ENCODE data around the gene C9orf43.

Gene C9orf43

GRCh38 chr9:113456235-113456634 is 45.7 kb downstream of the C9orf43 start:
- no peak overlapping the region for H3K27ac ChIP-seq (ENCODE audit: low read depth, low read length)
- H3K9ac ChIP-seq (ENCODE audit: low read depth, low read length) = no peak overlapping the region
- H3K9me3 ChIP-seq (ENCODE audit: insufficient read depth, low read depth, low read length) = no peaks in the 10 kb centered on the region
- WGBS = 88% methylated on average over 2 of the region's 2 CpGs
- peaks cover 18% of the 10 kb centered on the region for H3K4me1 ChIP-seq (ENCODE audit: insufficient read depth, low read length)
- no peaks in the 10 kb centered on the region for H3K36me3 ChIP-seq (ENCODE audit: insufficient read depth, low read length)
- no peaks in the 10 kb centered on the region for H3K27me3 ChIP-seq (ENCODE audit: insufficient read depth, low read length)
- H3K4me3 ChIP-seq (ENCODE audit: low read length) = no peak overlapping the region

GRCh38 chr9:113461285-113461684 is 50.7 kb downstream of the C9orf43 start:
- Histone ChIP-seq H3K27ac (ENCODE audit: low read depth, low read length) (no peak overlapping the region), H3K9ac (ENCODE audit: low read depth, low read length) (no peak overlapping the region), H3K4me3 (ENCODE audit: low read length) (no peak overlapping the region), H3K9me3 (ENCODE audit: insufficient read depth, low read depth, low read length) (no peaks in the 10 kb centered on the region), H3K4me1 (ENCODE audit: insufficient read depth, low read length) (peaks cover 11% of the 10 kb centered on the region), H3K36me3 (ENCODE audit: insufficient read depth, low read length) (no peaks in the 10 kb centered on the region), H3K27me3 (ENCODE audit: insufficient read depth, low read length) (peaks cover 31% of the 10 kb centered on the region)
- WGBS = 75% methylated on average over 3 of the region's 3 CpGs

GRCh38 chr9:113461943-113462342 is 51.4 kb downstream of the C9orf43 start:
- Histone ChIP-seq H3K27ac (ENCODE audit: low read depth, low read length) (no peak overlapping the region), H3K9ac (ENCODE audit: low read depth, low read length) (no peak overlapping the region), H3K36me3 (ENCODE audit: insufficient read depth, low read length) (no peaks in the 10 kb centered on the region), H3K4me3 (ENCODE audit: low read length) (no peak overlapping the region), H3K27me3 (ENCODE audit: insufficient read depth, low read length) (peaks cover 31% of the 10 kb centered on the region), H3K9me3 (ENCODE audit: insufficient read depth, low read depth, low read length) (no peaks in the 10 kb centered on the region), H3K4me1 (ENCODE audit: insufficient read depth, low read length) (peaks cover 9% of the 10 kb centered on the region; the same call in 1 of the 2 replicates)
- WGBS = 91% methylated on average over 4 of the region's 4 CpGs

GRCh38 chr9:113462781-113463286 is 52.3 kb downstream of the C9orf43 start:
- Histone ChIP-seq H3K4me1 (ENCODE audit: insufficient read depth, low read length) (peaks cover 9% of the 10 kb centered on the region; the same call in 1 of the 2 replicates), H3K4me3 (ENCODE audit: low read length) (peak overlapping the region; percentile 60), H3K27ac (ENCODE audit: low read depth, low read length) (no peak overlapping the region), H3K9ac (ENCODE audit: low read depth, low read length) (0 out of 2 replicates have a peak overlapping the region, but pooled peaks have one; percentile 14), H3K27me3 (ENCODE audit: insufficient read depth, low read length) (peaks cover 31% of the 10 kb centered on the region), H3K9me3 (ENCODE audit: insufficient read depth, low read depth, low read length) (no peaks in the 10 kb centered on the region), H3K36me3 (ENCODE audit: insufficient read depth, low read length) (no peaks in the 10 kb centered on the region)
- WGBS = 85% methylated on average over 11 of the region's 11 CpGs

- Histone ChIP-seq H3K36me3 (ENCODE audit: insufficient read depth, low read length) (no peaks in the 10 kb centered on the region), H3K9me3 (ENCODE audit: insufficient read depth, low read depth, low read length) (no peaks in the 10 kb centered on the region), H3K4me3 (ENCODE audit: low read length) (peak within 1 kb of the TSS; percentile 60), H3K9ac (ENCODE audit: low read depth, low read length) (peak within 1 kb of the TSS; percentile 50), H3K27me3 (ENCODE audit: insufficient read depth, low read length) (peaks cover 31% of the 10 kb centered on the region), H3K27ac (ENCODE audit: low read depth, low read length) (no peak within 1 kb of the TSS), H3K4me1 (ENCODE audit: insufficient read depth, low read length) (peaks cover 9% of the 10 kb centered on the region; the same call in 1 of the 2 replicates)
- 6% methylated on average over 54 of the region's 55 CpGs for WGBS
Measured at GRCh38 chr9:113463418-113464285, 53.1 kb downstream of the C9orf43 start, which contains the start of gene RGS3. Gene RGS3 (plus strand): TSS chr9:113463727. CDS start chr9:113463803, 76 bp downstream.

GRCh38 chr9:113464286-113464660 is 53.7 kb downstream of the C9orf43 start:
- Histone ChIP-seq H3K4me3 (ENCODE audit: low read length) (peak overlapping the region; percentile 60), H3K36me3 (ENCODE audit: insufficient read depth, low read length) (no peaks in the 10 kb centered on the region), H3K9me3 (ENCODE audit: insufficient read depth, low read depth, low read length) (no peaks in the 10 kb centered on the region), H3K4me1 (ENCODE audit: insufficient read depth, low read length) (peaks cover 9% of the 10 kb centered on the region; the same call in 1 of the 2 replicates), H3K27me3 (ENCODE audit: insufficient read depth, low read length) (peaks cover 31% of the 10 kb centered on the region), H3K27ac (ENCODE audit: low read depth, low read length) (no peak overlapping the region), H3K9ac (ENCODE audit: low read depth, low read length) (no peak overlapping the region)
- 90% methylated on average over 1 of the region's 1 CpG for WGBS

- WGBS = 89% methylated on average over 2 of the region's 2 CpGs
- H3K4me3 ChIP-seq (ENCODE audit: low read length) = no peak overlapping the region
Measured at GRCh38 chr9:113465599-113466140, 55.1 kb downstream of the C9orf43 start.

GRCh38 chr9:113467183-113467582 is 56.6 kb downstream of the C9orf43 start:
- no CpG with 5 or more reads among the region's 2 CpGs for WGBS

More at GRCh38 chr9:113465599-113466140, 55.1 kb downstream of the C9orf43 start:
- no peak overlapping the region for H3K9ac ChIP-seq (ENCODE audit: low read depth, low read length)
- no peaks in the 10 kb centered on the region for H3K9me3 ChIP-seq (ENCODE audit: insufficient read depth, low read depth, low read length)
- no peaks in the 10 kb centered on the region for H3K36me3 ChIP-seq (ENCODE audit: insufficient read depth, low read length)
- no peak overlapping the region for H3K27ac ChIP-seq (ENCODE audit: low read depth, low read length)
- peaks cover 31% of the 10 kb centered on the region for H3K27me3 ChIP-seq (ENCODE audit: insufficient read depth, low read length)
- H3K4me1 ChIP-seq (ENCODE audit: insufficient read depth, low read length) = peaks cover 9% of the 10 kb centered on the region; the same call in 1 of the 2 replicates

GRCh38 chr9:113468716-113469448 is 58.3 kb downstream of the C9orf43 start:
- Histone ChIP-seq H3K9ac (ENCODE audit: low read depth, low read length) (no peak overlapping the region), H3K27ac (ENCODE audit: low read depth, low read length) (no peak overlapping the region), H3K27me3 (ENCODE audit: insufficient read depth, low read length) (peaks cover 12% of the 10 kb centered on the region), H3K9me3 (ENCODE audit: insufficient read depth, low read depth, low read length) (peaks cover 6% of the 10 kb centered on the region; the same call in 1 of the 2 replicates), H3K36me3 (ENCODE audit: insufficient read depth, low read length) (no peaks in the 10 kb centered on the region), H3K4me3 (ENCODE audit: low read length) (no peak overlapping the region), H3K4me1 (ENCODE audit: insufficient read depth, low read length) (peaks cover 11% of the 10 kb centered on the region)
- WGBS = 83% methylated on average over 6 of the region's 6 CpGs

More at GRCh38 chr9:113467183-113467582, 56.6 kb downstream of the C9orf43 start:
- H3K9ac ChIP-seq (ENCODE audit: low read depth, low read length) = no peak overlapping the region
- no peaks in the 10 kb centered on the region for H3K36me3 ChIP-seq (ENCODE audit: insufficient read depth, low read length)
- no peak overlapping the region for H3K27ac ChIP-seq (ENCODE audit: low read depth, low read length)
- peaks cover 15% of the 10 kb centered on the region for H3K4me1 ChIP-seq (ENCODE audit: insufficient read depth, low read length)
- H3K9me3 ChIP-seq (ENCODE audit: insufficient read depth, low read depth, low read length) = peaks cover 2% of the 10 kb centered on the region; the same call in 1 of the 2 replicates
- H3K27me3 ChIP-seq (ENCODE audit: insufficient read depth, low read length) = peaks cover 28% of the 10 kb centered on the region
- H3K4me3 ChIP-seq (ENCODE audit: low read length) = no peak overlapping the region

GRCh38 chr9:113471143-113471542 is 60.6 kb downstream of the C9orf43 start:
- Histone ChIP-seq H3K4me1 (ENCODE audit: insufficient read depth, low read length) (peaks cover 6% of the 10 kb centered on the region), H3K27ac (ENCODE audit: low read depth, low read length) (0 out of 2 replicates have a peak overlapping the region, but pooled peaks have one; percentile 10), H3K36me3 (ENCODE audit: insufficient read depth, low read length) (no peaks in the 10 kb centered on the region), H3K9ac (ENCODE audit: low read depth, low read length) (0 out of 2 replicates have a peak overlapping the region, but pooled peaks have one; percentile 6), H3K4me3 (ENCODE audit: low read length) (no peak overlapping the region), H3K27me3 (ENCODE audit: insufficient read depth, low read length) (no peaks in the 10 kb centered on the region), H3K9me3 (ENCODE audit: insufficient read depth, low read depth, low read length) (peaks cover 6% of the 10 kb centered on the region; the same call in 1 of the 2 replicates)
- WGBS = 77% methylated on average over 1 of the region's 1 CpG

Measured in HUES64 (cell line).